GM12878 (cell line): ENCODE results near the gene RSBN1L.

Source experiments
- BHLHE40 ChIP-seq, 2 experiments: fragments of 450-650 bp in 1 of 2; IDR thresholded peaks; 2 replicates each; pipeline ENCODE4 v1.6.1; 2011 to 2017; ENCODE audit warnings: low read depth in 2 of 2, borderline replicate concordance in 1 of 2, improper control_type of control experiment in 1 of 2, low read length in 1 of 2, mild to moderate bottlenecking in 1 of 2
- CTCF ChIP-seq, 3 experiments: IDR thresholded peaks in 2 of 3; conservative IDR thresholded peaks in 1 of 3; 2 replicates each; pipeline ENCODE4 v1.5.1; 2011; ENCODE audit warnings: low read depth in 3 of 3, low read length in 3 of 3, mild to moderate bottlenecking in 3 of 3, control low read depth in 2 of 3, moderate library complexity in 2 of 3, inconsistent platforms in 1 of 3, mixed read lengths in 1 of 3; ENCODE audit not compliant: control insufficient read depth in 2 of 3, insufficient read depth in 1 of 3; ENCODE audit errors: extremely low read depth in 1 of 3
- ESRRA ChIP-seq: IDR thresholded peaks from 2 replicates; pipeline ENCODE4 v1.6.1; 2012; ENCODE audit warnings: mild to moderate bottlenecking, low read length, improper control_type of control experiment
- ETV6 ChIP-seq, 2 experiments: fragments of 450-650 bp in 1 of 2; IDR thresholded peaks in 1 of 2; conservative IDR thresholded peaks in 1 of 2; 2 replicates each; pipeline ENCODE4 v1.6.1; 2014; ENCODE audit warnings: antibody characterized with exemption in 1 of 2, borderline replicate concordance in 1 of 2, low read depth in 1 of 2, mild to moderate bottlenecking in 1 of 2, moderate library complexity in 1 of 2
- JUND ChIP-seq: IDR thresholded peaks from 2 replicates; pipeline ENCODE4 v1.6.1; 2012; ENCODE audit warnings: low read depth, mild to moderate bottlenecking, low read length, improper control_type of control experiment, moderate library complexity
- NR2F1 ChIP-seq: fragments of 450-650 bp; conservative IDR thresholded peaks from 2 replicates; pipeline ENCODE4 v1.6.1; 2017; ENCODE audit warnings: mild to moderate bottlenecking
- POLR2A ChIP-seq: IDR thresholded peaks from 2 replicates; pipeline ENCODE4 v1.6.1; 2011; ENCODE audit warnings: low read depth, mild to moderate bottlenecking, low read length
- POLR2AphosphoS5 ChIP-seq: IDR thresholded peaks from 2 replicates; pipeline ENCODE4 v1.6.1; 2011; ENCODE audit warnings: mild to moderate bottlenecking, low read length, inconsistent platforms
- SREBF2 ChIP-seq: IDR thresholded peaks from 2 replicates; pipeline ENCODE4 v1.6.1; 2012; ENCODE audit warnings: mild to moderate bottlenecking, low read length
- TBL1XR1 ChIP-seq: IDR thresholded peaks from 2 replicates; pipeline ENCODE4 v1.6.1; 2012; ENCODE audit warnings: low read depth, low read length, improper control_type of control experiment
- YY1 ChIP-seq: IDR thresholded peaks from 2 replicates; pipeline ENCODE4 v1.6.1; 2011; ENCODE audit warnings: low read depth, mild to moderate bottlenecking, low read length
- ZNF274 ChIP-seq: IDR thresholded peaks from one replicate; pipeline ENCODE4 v1.8.0; 2011; ENCODE audit not compliant: insufficient read length, insufficient read depth
- TF ChIP-seq, protein P1 (sequence below): IDR thresholded peaks from 2 replicates; pipeline ENCODE4 v1.6.1; 2012; ENCODE audit warnings: low read depth, low read length, improper control_type of control experiment
- TF ChIP-seq, protein P2 (sequence below): fragments of 450-650 bp; IDR thresholded peaks from 2 replicates; pipeline ENCODE4 v1.6.1; 2017; ENCODE audit warnings: mild to moderate bottlenecking, low read depth, inconsistent platforms; ENCODE audit not compliant: poor library complexity, severe bottlenecking

DNA sequence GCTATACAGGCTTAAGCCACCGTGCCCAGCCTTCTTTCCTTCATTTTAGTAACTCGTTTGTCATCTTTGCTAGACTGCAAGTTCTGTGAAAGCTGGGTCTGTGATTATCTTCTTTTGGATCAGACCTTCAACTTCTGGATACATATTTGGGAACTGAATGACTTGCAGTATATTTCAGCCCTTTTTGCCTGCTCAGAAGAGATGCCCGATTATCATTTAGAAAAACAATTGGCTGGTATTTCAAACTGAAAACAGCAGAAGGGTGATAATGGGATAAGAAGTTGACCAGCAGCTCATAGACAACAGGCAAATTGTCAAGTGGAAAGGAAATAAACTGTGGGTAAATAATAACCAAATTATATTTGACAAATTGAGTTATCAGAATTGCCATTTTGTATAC lies 14.6 kb downstream of the RSBN1L start:
- TF ChIP-seq TBL1XR1 (no peak), ZNF274 (no peak), YY1 (no peak), CTCF (IDR thresholded peaks at IDR 0.05 in 2 of 3, conservative IDR thresholded peaks at IDR 0.05 in 1 of 3; ENCODE audit: control insufficient read depth in 2 of 3, extremely low read depth in 1 of 3, insufficient read depth in 1 of 3, low read depth in 3 of 3, low read length in 3 of 3) (no peak), POLR2A (no peak), ETV6 (conservative IDR thresholded peaks at IDR 0.05 in 1 of 2, IDR thresholded peaks at IDR 0.05 in 1 of 2; ENCODE audit: borderline replicate concordance in 1 of 2, low read depth in 1 of 2) (no peak), NR2F1 (no peak), JUND (no peak), SREBF2 (no peak), POLR2AphosphoS5 (no peak), BHLHE40 (IDR thresholded peaks at IDR 0.05; ENCODE audit: borderline replicate concordance in 1 of 2, low read depth in 2 of 2, low read length in 1 of 2) (no peak), ESRRA (no peak)
- TF ChIP-seq, protein P1, sequence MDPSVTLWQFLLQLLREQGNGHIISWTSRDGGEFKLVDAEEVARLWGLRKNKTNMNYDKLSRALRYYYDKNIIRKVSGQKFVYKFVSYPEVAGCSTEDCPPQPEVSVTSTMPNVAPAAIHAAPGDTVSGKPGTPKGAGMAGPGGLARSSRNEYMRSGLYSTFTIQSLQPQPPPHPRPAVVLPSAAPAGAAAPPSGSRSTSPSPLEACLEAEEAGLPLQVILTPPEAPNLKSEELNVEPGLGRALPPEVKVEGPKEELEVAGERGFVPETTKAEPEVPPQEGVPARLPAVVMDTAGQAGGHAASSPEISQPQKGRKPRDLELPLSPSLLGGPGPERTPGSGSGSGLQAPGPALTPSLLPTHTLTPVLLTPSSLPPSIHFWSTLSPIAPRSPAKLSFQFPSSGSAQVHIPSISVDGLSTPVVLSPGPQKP, result no peak
- TF ChIP-seq, protein P2, sequence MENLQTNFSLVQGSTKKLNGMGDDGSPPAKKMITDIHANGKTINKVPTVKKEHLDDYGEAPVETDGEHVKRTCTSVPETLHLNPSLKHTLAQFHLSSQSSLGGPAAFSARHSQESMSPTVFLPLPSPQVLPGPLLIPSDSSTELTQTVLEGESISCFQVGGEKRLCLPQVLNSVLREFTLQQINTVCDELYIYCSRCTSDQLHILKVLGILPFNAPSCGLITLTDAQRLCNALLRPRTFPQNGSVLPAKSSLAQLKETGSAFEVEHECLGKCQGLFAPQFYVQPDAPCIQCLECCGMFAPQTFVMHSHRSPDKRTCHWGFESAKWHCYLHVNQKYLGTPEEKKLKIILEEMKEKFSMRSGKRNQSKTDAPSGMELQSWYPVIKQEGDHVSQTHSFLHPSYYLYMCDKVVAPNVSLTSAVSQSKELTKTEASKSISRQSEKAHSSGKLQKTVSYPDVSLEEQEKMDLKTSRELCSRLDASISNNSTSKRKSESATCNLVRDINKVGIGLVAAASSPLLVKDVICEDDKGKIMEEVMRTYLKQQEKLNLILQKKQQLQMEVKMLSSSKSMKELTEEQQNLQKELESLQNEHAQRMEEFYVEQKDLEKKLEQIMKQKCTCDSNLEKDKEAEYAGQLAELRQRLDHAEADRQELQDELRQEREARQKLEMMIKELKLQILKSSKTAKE, result no peak
